H1 (cell line): Measurements from ENCODE around the gene DCAF16. TPM values are rescaled to one million over a fixed set of nuclear protein-coding genes. Genes with fewer than 3 reads are reported as not detected.

Source experiments
- CTCF ChIA-PET: fragments of 300-600 bp; sonication (Branson Sonifier 250); formaldehyde crosslinking; loops from one replicate; lab custom pipeline; 2021; ENCODE audit not compliant: partially characterized antibody; lab: Charles Lee
- POLR2A ChIA-PET: fragments of 300-600 bp; sonication (Branson Sonifier 250); formaldehyde crosslinking; loops from one replicate; lab custom pipeline; 2021; ENCODE audit warnings: inconsistent platforms; ENCODE audit not compliant: partially characterized antibody; lab: Charles Lee
- DNase-seq, 2 experiments: peaks; one replicate each; pipeline versions ENCODE4 v3.0.0 to v3.0.0-alpha.2; 2010 to 2022; ENCODE audit warnings: low spot score in 2 of 2, low read depth in 1 of 2, mixed read lengths in 1 of 2
- FAIRE-seq: peaks from 2 replicates; lab custom pipeline; 2011; peaks lifted over from hg19 to GRCh38; lab: Jason Lieb, UNC
- H2AFZ ChIP-seq: 2 replicates; pipeline ENCODE4 v1.8.1; 2012; ENCODE audit warnings: low read length, inconsistent platforms
- H2AK5ac ChIP-seq: 2 replicates; pipeline ENCODE4 v1.6.1; 2013; ENCODE audit warnings: low read depth, low read length
- H2BK120ac ChIP-seq: replicated peaks from 2 replicates; pipeline ENCODE3; 2013; ENCODE audit warnings: low read depth, low read length, inconsistent platforms
- H2BK12ac ChIP-seq: 2 replicates; pipeline ENCODE4 v1.6.1; 2013; ENCODE audit warnings: low read depth, low read length
- H2BK15ac ChIP-seq: 2 replicates; pipeline ENCODE4 v1.6.1; 2013; ENCODE audit warnings: low read length
- H2BK20ac ChIP-seq: 2 replicates; pipeline ENCODE4 v1.6.1; 2013; ENCODE audit warnings: low read length
- H2BK5ac ChIP-seq: 2 replicates; pipeline ENCODE4 v1.6.1; 2013; ENCODE audit warnings: low read depth, low read length
- H3K14ac ChIP-seq: 2 replicates; pipeline ENCODE4 v1.6.1; 2013; ENCODE audit warnings: inconsistent platforms; ENCODE audit not compliant: insufficient read length
- H3K18ac ChIP-seq: 2 replicates; pipeline ENCODE4 v1.6.1; 2013; ENCODE audit warnings: low read length; ENCODE audit errors: extremely low read depth
- H3K23ac ChIP-seq: 2 replicates; pipeline ENCODE4 v1.6.1; 2013; ENCODE audit warnings: inconsistent platforms; ENCODE audit not compliant: insufficient read length
- H3K23me2 ChIP-seq: 2 replicates; pipeline ENCODE4 v1.6.1; 2013; ENCODE audit warnings: low read depth, low read length
- H3K27ac ChIP-seq: 2 replicates; pipeline ENCODE4 v1.6.1; 2011; ENCODE audit warnings: low read depth, low read length, inconsistent platforms
- H3K27me3 ChIP-seq, 4 experiments: replicated peaks in 1 of 4; 1 replicate in 1 of 4; 2 replicates in 3 of 4; pipeline versions ENCODE4 v1.6.1 to v1.8.1; 2011 to 2013; ENCODE audit warnings: low read length in 3 of 4, mild to moderate bottlenecking in 3 of 4, inconsistent platforms in 2 of 4, mixed read lengths in 2 of 4, moderate library complexity in 1 of 4; ENCODE audit not compliant: control insufficient read depth in 3 of 4, insufficient read depth in 3 of 4; ENCODE audit errors: extremely low read depth in 1 of 4
- H3K36me3 ChIP-seq, 4 experiments: 2 replicates each; pipeline versions ENCODE4 v1.6.1 to v1.8.1; 2011 to 2013; ENCODE audit warnings: mild to moderate bottlenecking in 4 of 4, low read length in 3 of 4, moderate library complexity in 2 of 4, control low read depth in 1 of 4, inconsistent platforms in 1 of 4; ENCODE audit not compliant: insufficient read depth in 4 of 4, control insufficient read depth in 2 of 4
- H3K4ac ChIP-seq: replicated peaks from 2 replicates; pipeline ENCODE3; 2013; ENCODE audit warnings: low read length, low read depth, mixed read lengths, inconsistent platforms; ENCODE audit not compliant: insufficient read length
- H3K4me1 ChIP-seq, 4 experiments: replicated peaks in 1 of 4; 1 replicate in 1 of 4; 2 replicates in 3 of 4; pipeline versions ENCODE4 v1.6.1 to v1.8.1; 2011 to 2013; ENCODE audit warnings: low read length in 3 of 4, inconsistent platforms in 2 of 4, mixed read lengths in 1 of 4; ENCODE audit not compliant: insufficient read depth in 4 of 4, control insufficient read depth in 3 of 4
- H3K4me2 ChIP-seq, 2 experiments: 2 replicates each; pipeline versions ENCODE4 v1.6.1 to v1.8.1; 2011 to 2013; ENCODE audit warnings: low read depth in 2 of 2, low read length in 2 of 2, control low read depth in 1 of 2, inconsistent platforms in 1 of 2, mild to moderate bottlenecking in 1 of 2; ENCODE audit not compliant: insufficient read depth in 1 of 2
- H3K4me3 ChIP-seq, 4 experiments: fragments of 200-600, 300-600 bp in 1 of 4; sonication (generic), shearing (Covaris generic), sonication (Bioruptor Twin) in 1 of 4; 2 replicates each; pipeline versions ENCODE4 v1.5.1 to v1.8.1; 2011 to 2016; ENCODE audit warnings: low read length in 4 of 4, low read depth in 3 of 4, control low read depth in 2 of 4, inconsistent platforms in 2 of 4, mild to moderate bottlenecking in 2 of 4, mixed read lengths in 1 of 4, moderate library complexity in 1 of 4; ENCODE audit not compliant: insufficient read depth in 2 of 4; ENCODE audit errors: extremely low read depth in 1 of 4
- H3K56ac ChIP-seq: replicated peaks from 2 replicates; pipeline ENCODE3; 2013; ENCODE audit warnings: low read depth, mild to moderate bottlenecking, mixed read lengths, low read length, inconsistent platforms; ENCODE audit not compliant: insufficient read length
- H3K79me1 ChIP-seq: 2 replicates; pipeline ENCODE4 v1.6.1; 2013; ENCODE audit warnings: low read depth, low read length, control low read depth
- H3K79me2 ChIP-seq, 2 experiments: 2 replicates each; pipeline versions ENCODE4 v1.6.1 to v1.8.1; 2012 to 2013; ENCODE audit warnings: low read length in 2 of 2, mild to moderate bottlenecking in 2 of 2, inconsistent platforms in 1 of 2; ENCODE audit not compliant: insufficient read depth in 2 of 2, control insufficient read depth in 1 of 2
- H3K9ac ChIP-seq, 4 experiments: replicated peaks in 1 of 4; 1 replicate in 1 of 4; 2 replicates in 3 of 4; pipeline versions ENCODE4 v1.6.1 to v1.8.1; 2011 to 2013; ENCODE audit warnings: low read depth in 3 of 4, low read length in 3 of 4, control low read depth in 2 of 4, mild to moderate bottlenecking in 2 of 4, moderate library complexity in 2 of 4, inconsistent platforms in 1 of 4; ENCODE audit errors: extremely low read depth in 1 of 4
- H3K9me3 ChIP-seq, 2 experiments: 2 replicates each; pipeline versions ENCODE4 v1.6.1 to v1.8.1; 2012 to 2013; ENCODE audit warnings: mild to moderate bottlenecking in 2 of 2, moderate library complexity in 2 of 2, control low read depth in 1 of 2, inconsistent platforms in 1 of 2, low read depth in 1 of 2, low read length in 1 of 2, mixed read lengths in 1 of 2; ENCODE audit not compliant: insufficient read depth in 2 of 2
- H4K20me1 ChIP-seq, 2 experiments: replicated peaks in 1 of 2; 2 replicates each; pipeline versions ENCODE3 to v1.8.1; 2011 to 2013; ENCODE audit warnings: inconsistent platforms in 2 of 2, low read length in 2 of 2, mild to moderate bottlenecking in 1 of 2; ENCODE audit not compliant: insufficient read depth in 2 of 2, control insufficient read depth in 1 of 2
- H4K5ac ChIP-seq: 2 replicates; pipeline ENCODE4 v1.6.1; 2013; ENCODE audit warnings: low read length, low read depth, mixed read lengths, inconsistent platforms; ENCODE audit not compliant: insufficient read length
- H4K8ac ChIP-seq: 2 replicates; pipeline ENCODE4 v1.8.0; 2013; ENCODE audit warnings: mild to moderate bottlenecking, moderate library complexity, low read length, inconsistent platforms; ENCODE audit not compliant: insufficient read depth; ENCODE audit errors: extremely low read depth
- H4K91ac ChIP-seq: replicated peaks from 2 replicates; pipeline ENCODE3; 2013; ENCODE audit warnings: low read length, mixed read lengths, inconsistent platforms; ENCODE audit not compliant: insufficient read length
- CTCF ChIP-seq, 3 experiments: IDR thresholded peaks; 1 replicate in 2 of 3; 2 replicates in 1 of 3; pipeline versions ENCODE4 v1.5.1 to v1.6.1; 2011; ENCODE audit warnings: low read length in 3 of 3, mild to moderate bottlenecking in 3 of 3, inconsistent platforms in 2 of 3, low read depth in 1 of 3, moderate library complexity in 1 of 3; ENCODE audit not compliant: insufficient read depth in 1 of 3; ENCODE audit errors: control extremely low read depth in 1 of 3
- EZH2 ChIP-seq: fragments of 200-600 bp; sonication (generic); IDR thresholded peaks from 2 replicates; pipeline ENCODE4 v1.7.1; 2012; ENCODE audit warnings: low read depth, mild to moderate bottlenecking, moderate library complexity, low read length, inconsistent platforms; ENCODE audit not compliant: severe bottlenecking
- RFX5 ChIP-seq: IDR thresholded peaks from 2 replicates; pipeline ENCODE4 v1.6.1; 2011; ENCODE audit warnings: low read depth, low read length, improper control_type of control experiment, borderline replicate concordance
- TAF1 ChIP-seq: IDR thresholded peaks from 2 replicates; pipeline ENCODE4 v1.6.1; 2011; ENCODE audit warnings: mild to moderate bottlenecking, low read depth, low read length
- TCF12 ChIP-seq: IDR thresholded peaks from 2 replicates; pipeline ENCODE4 v1.6.1; 2011; ENCODE audit warnings: low read depth, mild to moderate bottlenecking, low read length
- WGBS, 2 experiments: shearing (Covaris generic) in 1 of 2; methylation state at CpG; one replicate each; pipeline versions ENCODE4 v1.1.6 to v1.1.7; 2013 to 2015; ENCODE audit warnings: low lambda C conversion rate in 2 of 2, mixed read lengths in 2 of 2, inconsistent platforms in 1 of 2, low coverage in 1 of 2, missing lambda C conversion rate in 1 of 2; ENCODE audit not compliant: insufficient replicate concordance in 2 of 2, insufficient coverage in 1 of 2, insufficient read length in 1 of 2; ENCODE audit errors: extremely low coverage in 1 of 2, missing lambda C conversion rate in 1 of 2; 5-methylcytosine and 5-hydroxymethylcytosine counted together
- polyA plus RNA-seq, 7 experiments: library from polyadenylated mRNA; depleted of rRNA in 3 of 7; stranded (reverse) in 5 of 7; unstranded in 2 of 7; fragments of >200 nt in 5 of 7; fragments of 200-250 nt in 2 of 7; gene quantifications; 1 replicate in 5 of 7; 2 replicates in 1 of 7; 4 replicates in 1 of 7; pipeline versions ENCODE4 v1.2.1 to v1.2.3, GENCODE V29; 2011 to 2013; ENCODE audit warnings: missing spikeins in 2 of 7, mixed read lengths in 2 of 7
- total RNA-seq: library from RNA; stranded (reverse); fragmentation: NEBNext Ultra II Directional; extraction: Animal tissue kit (Norgen Biotek cat#: 25700); gene quantifications from 2 replicates; pipeline ENCODE4 v1.2.1, GENCODE V29; 2021

The DCAF16 gene
- total and polyA plus RNA-seq, 2 of the 8 experiments (the other 6 are each of a cell fraction or from before 2014, with no cell fraction given) = 26.5 to 55.7 TPM

GRCh38 chr4:17823871-17824669, 13.5 kb upstream of the DCAF16 start:
- no peak overlapping the region for H3K18ac ChIP-seq
- H3K23ac ChIP-seq = no peak overlapping the region
- WGBS, 2 experiments = 96% methylated on average over 1 of the region's 1 CpG; no CpG with 5 or more reads in 1 of the 2 experiments
- H3K4ac ChIP-seq = no peak overlapping the region
- H3K9me3 ChIP-seq = no peaks in the 10 kb centered on the region
- H3K79me1 ChIP-seq = no peaks in the 10 kb centered on the region
- H2BK120ac ChIP-seq = no peak overlapping the region
- no peaks in the 10 kb centered on the region for H3K27me3 ChIP-seq
- no peak overlapping the region for H4K91ac ChIP-seq
- H2BK20ac ChIP-seq = no peak overlapping the region
- peaks cover 0 to 66% (median 8%) of the 10 kb centered on the region in 4 experiments; a peak in 6 of 8 replicates for H3K36me3 ChIP-seq
- no peak overlapping the region for H3K9ac ChIP-seq
- no peak for FAIRE-seq
- no peak overlapping the region for H3K14ac ChIP-seq
- ChIA-PET CTCF (interaction anchor here (1.3 kb wide), 1 partner anchor 13 kb away, joined by 3 read pairs; the partner anchor contains the start of genes DCAF16 and NCAPG), POLR2A (no interaction called here)
- no peak overlapping the region for H3K27ac ChIP-seq
- no peak overlapping the region for H2BK15ac ChIP-seq
- no peaks in the 10 kb centered on the region for H3K23me2 ChIP-seq
- no peak overlapping the region for H4K8ac ChIP-seq
- peaks cover 0 to 13% of the 10 kb centered on the region in 2 experiments; a peak in 1 of 4 replicates for H3K79me2 ChIP-seq
- H2AFZ ChIP-seq = no peak overlapping the region
- no peak overlapping the region for H2BK12ac ChIP-seq
- H2BK5ac ChIP-seq = no peak overlapping the region
- no peak overlapping the region for H2AK5ac ChIP-seq
- H3K56ac ChIP-seq = no peak overlapping the region
- H4K20me1 ChIP-seq = no peaks in the 10 kb centered on the region
- no peak overlapping the region for H3K4me2 ChIP-seq
- no peak for DNase-seq
- no peak overlapping the region for H3K4me3 ChIP-seq
- H4K5ac ChIP-seq = no peak overlapping the region
- H3K4me1 ChIP-seq = peaks cover 0 to 5% (median 1%) of the 10 kb centered on the region in 4 experiments; a peak in 2 of 7 replicates
- TF ChIP-seq TCF12 (no peak), CTCF (IDR thresholded peaks at IDR 0.05; ENCODE audit: control extremely low read depth in 1 of 3, insufficient read depth in 1 of 3, low read depth in 1 of 3, low read length in 3 of 3) (no peak), EZH2 (no peak), TAF1 (no peak), RFX5 (no peak)
